Nucleus accumbens (tissue), 56 donors: ENCODE measurements around the gene WAC.

Experiments
- DNase-seq, 56 donors: peaks; one replicate each; lab custom pipeline; 2025; lab: John Stamatoyannopoulos, UW

The WAC gene

GRCh38 chr10:28661035-28661434 lies 128.1 kb downstream of the WAC start:
- DNase-seq, result no peak

DNA sequence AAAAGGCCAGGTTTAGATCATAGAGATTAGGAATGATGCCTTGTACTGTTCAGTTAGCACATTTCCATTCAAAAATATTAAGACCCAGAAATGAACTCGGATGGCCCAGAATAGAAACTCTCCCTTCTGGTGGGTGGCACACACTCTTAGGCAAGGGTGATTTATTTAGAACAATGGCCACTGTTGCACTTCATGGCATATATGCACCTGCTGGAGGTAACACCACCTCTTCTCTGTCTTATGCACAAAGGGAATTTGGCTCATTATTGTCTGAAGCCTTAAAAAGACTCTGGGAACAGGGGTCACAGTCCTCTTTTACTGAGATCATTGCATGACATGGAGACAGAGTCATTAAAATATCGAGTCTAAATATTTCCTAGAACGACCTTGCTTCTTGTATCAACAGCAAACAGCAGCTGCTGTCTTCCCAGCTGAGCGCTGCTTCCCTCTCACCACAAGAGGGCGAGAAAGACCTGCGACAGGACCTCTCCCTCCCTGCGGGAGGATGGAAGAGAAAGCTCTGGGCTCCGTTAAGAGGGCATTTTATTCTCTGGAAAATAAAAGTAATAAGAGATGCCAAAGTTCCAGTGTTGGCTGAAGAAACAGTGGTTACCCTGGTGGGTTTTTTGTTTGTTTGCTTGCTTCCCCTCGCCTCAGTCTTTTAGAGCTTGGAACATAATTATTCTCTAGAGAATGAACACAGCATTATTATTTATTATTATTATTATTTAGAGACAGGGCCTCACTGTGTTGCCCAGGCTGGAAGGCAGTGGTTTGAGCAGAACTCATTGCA lies 130.9 kb downstream of the WAC start:
- DNase-seq, result peak in 52 of 56 donors; percentile 3 to 85 (median 60)

DNA sequence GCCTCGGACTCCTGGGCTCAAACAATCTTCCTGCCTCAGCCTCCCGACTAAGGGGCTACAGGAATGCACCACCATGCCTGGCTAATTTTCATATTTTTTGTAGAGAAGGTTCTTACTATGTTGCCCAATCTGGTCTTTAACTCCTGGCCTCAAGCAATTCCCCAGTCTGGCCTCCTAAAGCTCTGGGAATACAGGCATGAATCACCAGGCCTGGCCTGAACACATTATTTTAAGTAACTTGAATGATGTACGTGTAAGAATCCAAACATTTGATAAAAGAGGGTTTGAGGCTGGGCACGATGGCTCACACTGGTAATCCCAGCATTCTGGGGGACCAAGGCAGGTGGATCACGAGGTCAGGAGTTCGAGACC lies 131.4 kb downstream of the WAC start:
- no peak for DNase-seq

DNA sequence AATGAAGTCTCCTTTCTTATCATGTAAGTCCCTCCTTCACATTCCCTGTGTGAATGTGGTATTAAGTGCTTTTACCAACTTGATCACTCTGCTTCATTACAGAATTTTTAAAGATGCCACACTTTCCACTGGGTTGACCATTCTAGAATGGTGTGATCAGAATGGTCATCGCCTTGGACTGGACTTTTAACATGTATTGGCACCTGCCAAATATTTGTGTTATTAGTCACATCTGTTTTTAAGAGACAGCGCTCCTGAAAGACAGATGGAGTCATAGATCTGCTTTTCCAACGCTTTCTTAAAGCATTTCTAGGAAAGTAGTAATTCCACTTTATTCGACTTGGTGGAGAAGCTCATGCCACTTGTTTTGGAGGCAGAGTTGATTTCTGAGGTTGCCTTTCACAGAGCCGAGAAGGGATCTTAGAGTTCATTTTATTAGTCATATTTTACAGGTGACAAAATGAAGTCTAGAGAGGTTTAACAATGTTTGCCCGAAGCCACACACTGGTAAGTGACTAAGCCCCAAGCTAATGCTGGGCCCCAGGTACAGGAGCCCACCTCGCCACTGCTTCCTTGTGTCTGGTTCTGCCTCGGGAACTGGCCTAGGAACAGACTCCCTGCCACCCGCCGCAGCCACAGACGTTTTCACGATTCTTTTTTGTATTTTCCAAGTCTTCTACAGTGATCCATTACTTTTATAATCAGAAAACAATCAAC lies 134.0 kb downstream of the WAC start:
- DNase-seq, result no peak

DNA sequence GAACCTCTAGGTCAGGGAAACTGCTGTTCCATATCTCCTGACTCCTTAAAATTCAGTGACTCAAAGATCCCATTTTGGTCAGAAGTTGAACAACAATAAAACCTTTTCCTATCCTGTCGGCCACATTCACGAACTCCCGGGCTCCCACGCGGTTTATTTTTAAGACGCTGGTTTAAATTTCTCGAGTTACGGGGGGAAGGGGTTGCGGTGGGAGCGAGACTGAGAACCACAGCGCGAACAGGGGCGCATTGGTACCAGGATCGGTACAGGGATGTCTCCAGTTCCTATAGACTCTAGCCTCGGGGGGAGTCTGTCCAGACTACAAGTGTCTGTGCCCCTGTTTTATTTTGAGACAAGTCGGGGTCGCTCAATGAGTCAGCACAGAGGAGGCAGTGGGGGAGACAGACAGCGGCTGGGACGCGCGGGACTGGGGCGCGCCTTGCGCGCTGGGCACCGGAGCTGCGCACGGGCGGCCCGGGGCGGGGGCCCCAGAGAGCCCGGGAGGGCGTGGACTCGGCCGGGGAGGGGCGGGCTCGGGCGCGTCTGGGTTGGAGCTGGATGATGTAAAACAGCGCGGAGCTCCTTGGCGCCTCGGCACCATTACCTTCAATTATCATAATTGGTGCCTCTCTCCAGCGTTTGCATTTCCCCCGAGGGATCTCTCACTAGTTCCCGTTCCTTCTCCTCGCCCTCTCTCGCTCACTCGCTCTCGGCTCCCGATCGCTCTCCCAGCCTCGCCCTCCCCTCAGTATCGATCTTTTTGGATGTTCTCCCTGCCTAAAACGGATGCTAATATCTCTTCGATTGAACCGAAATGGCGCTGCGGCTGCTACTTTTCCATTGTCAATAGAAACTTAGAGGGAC lies 135.7 kb downstream of the WAC start:
- peak in 9 of 56 donors; percentile 2 to 36 (median 18) for DNase-seq

GRCh38 chr10:28669227-28670173 lies 136.6 kb downstream of the WAC start:
- no peak for DNase-seq
